ENCODE data around the gene KANTR. TPM values are rescaled to one million over a fixed set of nuclear protein-coding genes. Genes with fewer than 3 reads are reported as not detected.

The KANTR gene, protein sequence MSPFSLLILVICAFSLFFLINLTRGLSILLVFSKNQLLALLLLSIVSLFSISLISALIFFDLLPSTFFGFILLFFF
- 10.2 TPM for total RNA-seq
- long read RNA-seq, partial matches to known transcripts, result 0 of 9 reads
- long read RNA-seq, other reads (novel, unspliced or antisense), result 9 of 9 reads

DNA sequence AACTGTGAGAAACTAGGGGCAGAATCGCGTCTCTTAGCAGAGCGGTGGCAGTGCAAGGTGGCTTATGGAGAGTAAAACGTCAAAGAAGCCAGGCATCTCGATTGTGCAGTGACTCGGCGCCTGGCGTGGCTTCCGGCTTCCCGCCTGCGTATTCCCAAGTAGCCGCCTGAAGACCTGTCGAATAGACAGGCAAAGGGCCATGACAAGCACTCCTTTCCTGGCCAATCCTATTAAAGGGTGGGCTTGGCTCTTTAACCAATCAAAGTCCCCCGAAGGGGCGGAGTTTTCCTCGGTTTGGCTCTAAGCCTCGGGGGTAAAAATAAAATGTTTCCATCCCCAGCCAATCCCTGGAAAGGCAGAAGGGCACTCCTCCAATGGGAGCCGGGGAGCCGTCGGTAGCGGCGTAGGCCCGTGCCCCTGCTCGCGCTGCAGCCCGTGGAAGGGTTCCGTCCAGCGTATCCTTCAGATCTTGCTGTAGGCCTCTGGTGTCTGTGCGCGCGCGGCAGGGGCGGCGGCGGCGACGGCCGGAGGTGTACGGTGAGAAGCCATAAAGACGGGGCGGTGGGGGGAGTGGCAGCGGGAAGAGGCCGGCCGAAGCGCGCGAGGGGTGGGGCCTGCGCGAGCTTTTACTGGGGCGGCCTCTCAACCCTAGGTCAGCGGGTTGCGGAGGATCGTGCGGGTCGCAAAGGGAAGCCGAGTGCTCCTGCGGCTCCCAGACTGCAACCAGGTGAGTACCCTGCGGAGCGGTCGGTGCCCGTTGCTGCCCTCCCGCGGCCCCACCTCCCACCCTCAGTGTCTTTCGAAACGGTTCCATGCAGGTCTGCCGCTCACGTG is at the start of gene KANTR:
KANTR (plus strand) TSS at position 395 of the 834 bp plus-strand sequence. CDS start 30,131 bp downstream, outside the sequence.
- DNase-seq (ENCODE audit: low spot score), result no peak

DNA sequence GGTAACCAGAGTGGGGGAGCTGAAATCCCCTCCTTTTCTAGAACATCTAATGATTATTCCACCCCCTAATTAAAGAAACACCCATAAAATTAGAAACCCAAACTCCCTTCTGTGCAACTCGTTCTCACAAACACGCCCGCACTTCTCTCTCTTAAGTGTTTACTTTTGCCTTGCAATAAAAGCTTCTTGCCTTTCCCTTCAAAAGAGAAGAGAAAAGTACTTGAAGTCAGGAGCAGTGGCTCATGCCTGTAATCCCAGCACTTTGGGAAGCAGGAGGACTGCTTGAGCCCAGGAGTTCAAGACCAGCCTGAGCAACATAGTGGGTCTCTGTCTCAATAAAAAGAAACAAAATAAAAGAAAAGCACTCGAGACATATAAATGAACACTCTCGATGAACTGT is 48.9 kb upstream of the KANTR start:
- no peak for DNase-seq (ENCODE audit: low spot score)

DNA sequence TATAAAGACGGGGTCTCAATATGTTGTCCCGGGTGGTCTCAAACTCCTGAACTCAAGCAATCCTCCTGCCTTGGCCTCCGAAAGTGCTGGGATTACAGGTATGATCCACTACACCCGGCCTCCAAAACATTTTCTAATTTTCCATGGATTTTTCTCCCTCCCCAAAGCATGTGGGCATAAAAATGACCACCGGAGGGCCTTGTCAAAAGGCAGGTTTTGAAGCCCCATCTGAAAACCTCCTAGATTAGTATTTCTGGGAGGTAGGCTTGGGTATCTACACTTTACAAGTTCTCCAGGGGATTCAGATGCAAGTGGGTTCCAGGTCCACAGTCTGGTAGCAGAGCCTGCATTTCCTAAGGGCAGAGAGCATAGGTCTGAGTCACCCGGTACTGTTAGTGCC is 46.7 kb upstream of the KANTR start:
- no peak for DNase-seq (ENCODE audit: low spot score)

DNA sequence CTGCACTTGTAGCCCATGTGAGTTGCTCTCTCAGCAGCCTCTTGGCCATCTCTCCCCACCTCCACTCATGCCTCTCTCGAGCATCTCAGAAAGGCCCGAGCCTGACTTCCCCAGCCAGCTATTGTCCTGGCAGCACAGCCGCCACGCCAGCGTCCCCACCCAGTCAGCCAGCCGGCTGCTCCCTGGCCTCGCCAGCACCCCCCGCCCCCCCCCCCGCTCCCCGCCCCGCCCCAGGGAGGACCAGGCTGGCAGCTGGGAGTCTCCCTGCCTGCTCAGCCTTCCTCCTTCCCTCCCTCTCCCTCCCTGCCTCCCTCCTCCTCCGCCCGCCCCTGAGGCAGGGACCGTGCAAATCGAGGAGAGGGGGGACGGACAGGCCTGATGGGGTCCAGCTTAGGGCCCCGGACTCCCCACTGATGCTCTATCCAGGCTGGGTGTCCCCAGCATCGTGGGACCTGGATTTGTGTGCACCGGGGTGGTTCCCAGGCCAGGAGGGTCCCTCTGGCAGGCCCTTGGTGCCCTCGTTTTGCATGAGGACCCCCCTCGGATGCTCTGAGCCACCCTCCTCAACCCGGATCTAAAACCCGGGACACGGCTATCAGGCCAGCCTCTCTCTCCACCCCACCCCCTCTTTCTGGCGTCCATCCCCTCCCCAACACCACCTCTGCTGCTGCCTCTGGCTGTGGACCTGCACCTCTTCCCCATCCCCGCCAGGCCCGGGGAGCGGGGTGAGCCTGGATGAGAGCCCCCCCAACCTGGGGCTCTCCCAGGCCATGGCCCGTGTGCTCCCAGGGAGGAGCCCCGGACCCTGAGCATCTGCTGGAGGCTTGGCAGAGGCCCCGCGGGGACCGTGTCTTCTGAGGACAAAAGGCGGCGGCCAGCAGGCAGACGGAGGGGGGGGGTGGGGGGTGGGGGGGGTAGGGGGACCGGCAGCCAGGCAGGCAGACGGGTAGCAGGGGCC is 45.5 kb upstream of the KANTR start, which contains the start of gene GPR173:
GPR173 (plus strand) TSS at position 621 of the 958 bp plus-strand sequence. CDS start 27,833 bp downstream, outside the sequence.
- no peak for DNase-seq (ENCODE audit: low spot score)

DNA sequence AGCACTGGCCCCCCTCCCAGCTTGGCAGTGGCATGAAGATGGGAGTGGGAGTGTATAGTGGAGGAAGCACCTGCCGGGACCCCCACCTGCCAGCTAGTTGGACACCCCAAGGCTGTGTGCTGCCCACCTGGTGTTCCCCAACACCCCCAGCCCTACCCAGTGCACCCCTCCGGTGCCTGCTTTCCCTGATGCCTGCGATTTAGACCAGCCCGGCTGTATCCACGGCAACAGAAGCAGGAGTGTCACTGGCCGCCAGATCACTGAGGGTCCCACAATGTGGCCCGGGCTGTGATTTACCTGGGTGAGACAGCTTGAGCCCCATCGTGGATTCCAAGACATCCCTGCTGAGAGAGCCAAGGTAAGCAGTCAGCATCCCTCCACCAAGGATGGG is 44.8 kb upstream of the KANTR start:
- no peak for DNase-seq (ENCODE audit: low spot score)

DNA sequence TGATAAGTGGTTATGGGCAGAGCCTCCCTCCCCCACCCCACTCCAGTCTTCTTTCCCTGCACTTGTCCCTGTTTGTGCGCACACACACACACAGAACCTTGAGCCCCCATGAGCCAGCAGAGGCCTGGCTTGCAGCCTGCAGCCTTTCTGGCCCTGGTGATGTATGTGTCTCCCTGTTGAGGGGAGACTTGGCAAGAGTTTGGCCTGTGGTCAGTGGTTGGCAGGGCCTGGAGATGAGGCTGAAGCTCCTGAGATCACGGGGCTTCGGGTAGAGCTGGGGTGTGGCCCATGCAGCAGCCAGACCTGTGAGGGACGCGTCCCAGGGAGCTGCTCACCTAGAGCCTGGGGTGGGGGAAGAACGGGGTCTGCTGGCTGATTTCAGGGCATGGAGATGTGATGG is 43.1 kb upstream of the KANTR start:
- no peak for DNase-seq (ENCODE audit: low spot score)

DNA sequence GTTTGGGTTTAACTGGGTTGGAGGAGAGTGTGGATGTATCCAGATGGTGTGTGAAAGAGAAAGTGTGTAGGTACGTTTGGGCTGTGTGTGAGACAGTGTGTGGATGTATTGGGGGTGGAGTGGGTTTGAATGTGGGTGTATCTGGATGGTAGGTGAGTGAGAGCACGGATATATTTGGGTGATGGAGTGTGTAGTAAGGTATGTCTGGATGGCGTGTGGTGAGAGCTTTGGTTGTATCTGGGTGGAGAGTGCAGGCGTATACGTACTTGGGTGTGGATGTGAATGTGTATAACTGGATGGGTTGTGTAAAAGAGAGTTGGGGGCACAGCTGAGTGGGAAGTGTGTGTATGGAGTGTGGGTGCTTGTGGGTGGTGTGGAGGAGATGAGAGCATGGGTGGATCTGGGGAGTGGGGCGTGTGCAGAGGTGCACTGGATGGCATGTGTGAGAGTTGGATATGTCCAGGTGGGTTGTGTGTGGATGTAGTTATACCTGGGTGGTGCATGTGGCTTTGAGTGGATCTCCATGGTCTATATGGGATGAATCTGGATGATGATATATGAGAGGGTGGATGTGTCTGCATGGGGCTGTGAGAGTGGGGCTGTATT is 38.6 kb upstream of the KANTR start:
- DNase-seq (ENCODE audit: low spot score), result no peak

DNA sequence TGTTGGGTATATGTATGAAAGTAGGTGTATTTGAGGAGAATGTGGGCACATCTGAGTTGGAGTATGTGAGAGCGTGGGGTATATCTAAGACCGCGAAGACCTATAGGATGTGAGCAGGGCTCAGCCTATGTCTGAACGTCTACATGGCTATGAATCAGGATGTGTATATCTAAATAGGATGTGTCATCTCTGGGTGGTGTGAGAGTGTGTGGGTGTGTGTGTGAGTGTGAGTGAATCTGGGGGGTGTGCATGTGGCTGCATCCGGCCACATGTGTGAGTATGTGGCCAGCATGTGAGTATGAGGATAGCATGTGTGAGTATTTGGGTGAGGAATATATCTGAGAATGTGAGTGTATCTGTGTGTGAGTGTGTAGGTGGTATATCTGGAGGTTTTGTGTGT is 37.6 kb upstream of the KANTR start:
- no peak for DNase-seq (ENCODE audit: low spot score)

DNA sequence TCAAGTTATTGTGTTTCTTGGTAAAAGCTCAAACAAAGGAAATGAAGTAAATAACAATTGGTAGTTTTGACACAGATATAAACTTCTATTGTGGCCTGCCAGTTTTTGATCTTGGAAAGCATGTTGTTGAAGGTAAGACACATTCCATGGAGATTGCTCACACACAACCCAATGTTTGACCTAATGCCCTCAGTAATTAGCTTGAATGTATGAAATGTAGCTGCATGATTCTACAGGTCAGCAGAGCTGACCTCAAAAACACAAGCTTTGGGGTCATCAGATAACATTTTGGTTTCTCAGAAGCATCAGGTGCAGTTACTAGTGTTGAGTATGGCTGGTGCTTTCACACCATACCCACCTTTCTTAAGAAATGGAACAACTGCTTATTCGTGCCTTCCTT is 28.8 kb upstream of the KANTR start:
- DNase-seq (ENCODE audit: low spot score), result no peak

DNA sequence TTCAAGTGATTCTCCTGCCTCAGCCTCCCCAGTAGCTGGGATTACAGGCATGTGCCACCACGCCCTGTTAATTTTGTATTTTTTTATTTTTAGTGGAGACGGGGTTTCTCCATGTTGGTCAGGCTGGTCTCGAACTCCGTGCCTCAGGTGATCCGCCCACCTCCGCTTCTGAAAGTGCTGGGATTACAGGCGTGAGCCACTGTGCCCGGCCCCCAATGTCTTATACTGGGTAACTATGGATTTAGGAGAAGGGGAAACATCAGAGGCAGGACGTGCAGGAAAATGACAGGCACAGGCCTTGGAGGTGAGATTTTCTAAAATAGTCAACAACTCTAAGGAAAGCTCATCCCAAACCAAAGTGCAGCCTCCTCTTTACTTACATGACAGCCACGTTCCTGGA is 22.9 kb upstream of the KANTR start:
- DNase-seq (ENCODE audit: low spot score), result no peak

DNA sequence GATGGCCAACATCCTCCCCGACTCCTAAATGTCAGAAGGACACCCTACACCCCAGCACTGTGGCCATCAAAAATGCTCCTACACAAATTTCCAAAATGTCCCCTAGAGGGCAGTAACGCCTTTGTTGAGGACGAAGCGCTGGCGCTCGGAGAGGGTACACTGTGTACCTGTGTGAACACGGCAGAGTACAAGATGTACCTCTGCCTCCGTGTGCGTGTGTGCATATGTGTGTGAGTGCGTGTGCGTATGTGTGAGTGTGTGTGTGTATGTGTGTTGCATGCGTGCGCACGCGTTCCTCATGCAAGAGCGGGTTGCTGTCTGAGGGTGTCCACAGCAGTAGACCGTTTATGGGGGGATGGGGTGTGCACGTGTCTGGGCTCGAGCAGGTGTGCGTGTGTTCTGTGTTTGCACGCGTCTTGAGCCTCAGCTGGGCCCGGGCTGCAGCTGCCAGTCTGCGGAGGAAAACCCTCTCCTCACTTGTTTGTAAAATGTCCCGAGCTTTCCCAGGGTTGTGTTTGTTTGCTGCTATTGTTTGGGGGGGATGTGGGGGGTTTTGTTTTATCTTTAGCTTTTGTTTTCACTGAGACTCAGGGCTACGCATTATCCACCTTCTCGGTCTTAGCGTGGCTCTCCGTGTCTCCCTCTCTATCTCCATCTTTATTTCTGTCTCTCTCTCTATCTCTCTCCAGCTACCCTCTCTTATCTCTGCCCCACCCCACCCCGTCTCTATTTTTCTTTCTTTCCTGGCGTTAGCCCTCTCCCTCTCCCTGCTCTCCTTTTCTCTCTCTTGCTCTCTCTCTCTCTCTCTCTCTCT is 22.1 kb upstream of the KANTR start:
- DNase-seq (ENCODE audit: low spot score), result peak; percentile 88

DNA sequence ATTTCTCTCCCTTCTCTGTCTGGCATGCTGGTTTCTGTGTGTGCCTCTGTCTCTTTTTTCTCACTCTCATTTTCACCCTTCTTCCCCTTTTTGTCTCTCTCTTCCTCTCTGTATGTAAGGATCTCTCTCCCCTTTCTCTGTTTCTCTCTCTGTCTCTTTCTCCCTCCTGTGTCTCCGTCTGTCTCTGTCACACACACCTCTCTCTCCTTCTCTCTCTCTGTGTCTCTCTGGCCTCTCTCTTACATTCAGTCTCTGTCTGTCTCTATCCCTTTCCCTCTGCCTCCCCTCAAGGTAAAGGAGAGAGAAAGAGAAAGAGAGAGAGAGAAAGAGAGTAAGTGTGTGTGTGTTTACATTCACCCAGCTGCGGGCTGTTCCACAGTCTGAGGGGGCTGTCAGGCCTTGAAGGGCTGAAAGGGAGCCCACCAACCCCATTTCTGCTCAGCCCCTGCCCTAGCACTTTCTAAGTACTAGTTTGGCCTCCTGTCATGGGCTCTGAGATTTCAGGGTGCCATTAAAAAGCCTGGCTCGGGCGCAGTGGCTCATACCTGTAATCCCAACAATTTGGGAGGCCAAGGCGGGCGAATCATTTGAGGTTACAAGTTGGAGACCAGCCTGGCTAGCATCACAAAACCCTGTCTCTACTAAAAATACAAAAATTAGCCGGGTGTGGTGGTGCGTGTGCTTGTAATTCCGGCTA is 21.4 kb upstream of the KANTR start:
- DNase-seq (ENCODE audit: low spot score), result peak; percentile 73

DNA sequence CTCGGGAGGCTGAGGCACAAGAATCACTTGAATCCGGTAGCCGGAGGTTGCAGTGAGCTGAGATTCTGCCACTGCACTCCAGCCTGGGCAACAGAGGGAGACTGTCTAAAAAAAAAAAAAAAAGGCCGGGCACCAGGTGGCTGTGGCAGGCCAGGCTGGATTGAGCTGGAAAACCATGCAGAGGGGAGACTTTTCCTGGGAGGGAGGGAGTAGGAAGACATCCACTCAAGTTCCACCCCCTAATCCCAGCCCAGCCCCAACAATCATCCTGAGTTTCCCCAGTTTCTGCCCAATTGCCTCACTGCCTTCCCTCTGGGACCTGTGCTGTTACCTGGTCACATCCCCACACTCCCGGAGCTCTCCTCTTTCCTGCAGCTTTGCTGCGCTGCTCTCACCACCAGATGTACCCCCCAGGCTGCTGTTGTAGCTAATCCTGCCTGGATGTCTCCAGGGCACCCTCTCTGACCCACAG is 20.8 kb upstream of the KANTR start:
- no peak for DNase-seq (ENCODE audit: low spot score)

DNA sequence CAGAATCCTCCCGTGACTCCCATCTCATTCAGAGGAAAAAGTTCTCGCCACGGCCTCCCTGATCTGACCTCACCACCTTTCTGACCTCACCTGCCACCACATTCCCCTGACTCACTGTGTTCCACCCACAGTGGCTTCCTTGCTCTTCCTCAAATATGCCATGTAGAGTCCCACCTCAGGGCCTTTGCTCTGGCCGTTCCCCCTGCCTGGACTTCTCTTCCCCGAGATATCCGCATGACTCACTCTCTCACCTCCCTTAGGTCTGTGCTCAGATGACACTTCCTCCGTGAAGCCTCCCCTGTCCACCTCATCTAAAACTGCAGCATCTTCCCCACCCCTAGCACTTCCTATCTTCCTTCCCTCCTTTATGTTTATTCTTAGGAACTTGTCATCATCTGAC is 18.9 kb upstream of the KANTR start:
- no peak for DNase-seq (ENCODE audit: low spot score)

DNA sequence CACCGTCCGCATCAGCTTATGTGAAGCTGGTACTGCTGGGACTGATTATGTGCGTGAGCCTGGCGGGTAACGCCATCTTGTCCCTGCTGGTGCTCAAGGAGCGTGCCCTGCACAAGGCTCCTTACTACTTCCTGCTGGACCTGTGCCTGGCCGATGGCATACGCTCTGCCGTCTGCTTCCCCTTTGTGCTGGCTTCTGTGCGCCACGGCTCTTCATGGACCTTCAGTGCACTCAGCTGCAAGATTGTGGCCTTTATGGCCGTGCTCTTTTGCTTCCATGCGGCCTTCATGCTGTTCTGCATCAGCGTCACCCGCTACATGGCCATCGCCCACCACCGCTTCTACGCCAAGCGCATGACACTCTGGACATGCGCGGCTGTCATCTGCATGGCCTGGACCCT is 17.3 kb upstream of the KANTR start:
- DNase-seq (ENCODE audit: low spot score), result no peak

DNA sequence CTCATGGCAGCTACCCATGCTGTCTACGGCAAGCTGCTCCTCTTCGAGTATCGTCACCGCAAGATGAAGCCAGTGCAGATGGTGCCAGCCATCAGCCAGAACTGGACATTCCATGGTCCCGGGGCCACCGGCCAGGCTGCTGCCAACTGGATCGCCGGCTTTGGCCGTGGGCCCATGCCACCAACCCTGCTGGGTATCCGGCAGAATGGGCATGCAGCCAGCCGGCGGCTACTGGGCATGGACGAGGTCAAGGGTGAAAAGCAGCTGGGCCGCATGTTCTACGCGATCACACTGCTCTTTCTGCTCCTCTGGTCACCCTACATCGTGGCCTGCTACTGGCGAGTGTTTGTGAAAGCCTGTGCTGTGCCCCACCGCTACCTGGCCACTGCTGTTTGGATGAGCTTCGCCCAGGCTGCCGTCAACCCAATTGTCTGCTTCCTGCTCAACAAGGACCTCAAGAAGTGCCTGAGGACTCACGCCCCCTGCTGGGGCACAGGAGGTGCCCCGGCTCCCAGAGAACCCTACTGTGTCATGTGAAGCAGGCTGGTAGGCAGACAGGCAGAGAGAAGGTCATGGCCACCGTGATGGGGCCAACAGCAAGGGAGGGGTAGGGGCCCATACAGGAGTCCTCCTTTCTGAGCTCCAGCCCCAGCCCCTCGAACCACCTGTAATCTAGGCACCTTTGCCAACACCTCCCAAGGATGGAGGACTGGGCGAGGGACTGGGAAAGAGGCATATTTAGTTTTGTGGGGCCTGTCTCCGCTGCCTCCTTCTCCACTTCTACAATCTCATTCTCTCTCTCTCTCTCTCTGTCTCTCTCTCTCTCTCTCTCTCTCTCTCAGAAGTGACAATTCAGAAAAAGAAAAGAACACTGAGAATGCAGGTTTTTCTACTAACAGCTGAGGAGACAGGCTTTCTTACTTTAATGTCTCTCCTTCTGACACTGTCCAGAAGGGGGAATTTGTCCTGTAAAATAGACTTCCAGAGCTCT is 16.4 kb upstream of the KANTR start:
- DNase-seq (ENCODE audit: low spot score), result peak; percentile 90

DNA sequence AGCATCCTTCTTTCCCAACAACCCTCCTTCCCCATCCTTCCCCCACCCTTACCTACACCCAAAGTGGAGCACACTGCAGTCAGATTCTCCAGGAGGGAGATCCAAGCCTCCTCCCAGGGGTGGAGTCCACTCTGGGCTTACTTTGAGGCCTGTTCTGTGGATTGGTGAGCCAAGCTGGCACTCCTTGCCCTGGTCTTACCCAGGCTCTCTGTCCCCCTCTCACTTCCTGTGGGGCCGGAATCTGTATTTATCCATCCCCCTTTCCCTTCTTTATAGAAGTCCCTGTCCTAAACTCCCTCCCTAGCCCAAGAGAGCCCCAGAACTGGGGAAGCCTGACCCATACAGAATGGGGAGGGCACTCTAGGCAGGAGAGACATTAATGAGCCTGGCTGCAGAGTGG is 15.0 kb upstream of the KANTR start:
- peak; percentile 64 for DNase-seq (ENCODE audit: low spot score)

Measured in mesenteric fat pad (tissue), 1 donor.